RCC 7860 (cell line): ENCODE results near the gene CHAD.

Experiments
- DNase-seq: peaks from one replicate; pipeline ENCODE4 v3.0.0-alpha.2; 2015; ENCODE audit warnings: low spot score
- FAIRE-seq: peaks from 2 replicates; lab custom pipeline; 2012; peaks lifted over from hg19 to GRCh38; lab: Jason Lieb, UNC

The CHAD gene

DNA sequence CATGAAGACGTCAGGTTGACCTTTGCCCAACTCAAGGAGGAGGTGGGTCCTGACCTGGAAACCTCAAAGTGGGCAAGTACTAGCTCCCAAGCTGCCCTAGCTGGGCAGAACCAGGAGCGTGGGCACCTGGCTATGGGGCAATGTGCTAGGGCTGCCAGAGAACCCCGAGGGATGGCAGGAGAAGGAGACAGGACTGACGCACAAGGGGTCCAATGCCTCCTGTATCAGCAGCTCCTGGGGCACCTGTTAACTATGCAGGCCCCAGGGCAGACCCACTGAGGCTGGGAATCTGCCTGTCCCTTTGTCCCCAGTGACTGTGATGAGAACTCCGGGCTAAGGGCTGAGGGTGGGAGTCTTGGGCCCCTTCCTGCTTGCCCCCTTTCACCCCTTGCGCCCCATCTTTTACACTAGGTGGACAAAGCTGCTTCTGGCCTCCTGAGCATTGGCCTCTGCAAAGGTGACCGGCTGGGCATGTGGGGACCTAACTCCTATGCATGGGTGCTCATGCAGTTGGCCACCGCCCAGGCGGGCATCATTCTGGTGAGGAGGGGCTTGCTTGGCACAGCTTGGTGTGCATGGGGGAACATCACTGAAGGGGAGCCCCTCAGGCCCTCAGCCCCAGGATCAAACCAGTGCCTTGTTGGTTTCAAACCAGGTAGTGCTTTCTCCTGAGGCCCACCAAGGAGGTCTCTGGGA lies 7.7 kb downstream of the CHAD start:
- FAIRE-seq: no peak
- no peak for DNase-seq

DNA sequence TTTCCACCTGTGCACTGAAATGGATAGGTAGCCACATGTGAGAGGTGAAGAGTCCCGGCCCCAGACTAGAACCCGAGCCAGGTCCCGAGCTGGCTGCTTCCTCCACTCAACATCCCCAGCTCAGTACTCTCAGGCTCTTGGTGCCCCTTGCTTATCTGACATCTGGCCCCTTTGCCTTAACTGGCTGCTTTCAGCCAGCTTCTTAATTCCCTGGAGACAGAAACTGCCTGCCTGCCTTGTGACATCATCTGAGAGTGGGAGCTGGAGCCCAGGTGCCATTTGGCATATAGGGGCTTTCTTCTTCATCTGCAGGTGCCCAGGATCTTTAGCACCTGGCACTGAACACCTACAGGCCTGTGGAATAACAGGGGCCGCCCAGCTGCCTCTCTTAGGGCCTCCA lies 8.9 kb downstream of the CHAD start:
- DNase-seq (no peak), FAIRE-seq (no peak)

DNA sequence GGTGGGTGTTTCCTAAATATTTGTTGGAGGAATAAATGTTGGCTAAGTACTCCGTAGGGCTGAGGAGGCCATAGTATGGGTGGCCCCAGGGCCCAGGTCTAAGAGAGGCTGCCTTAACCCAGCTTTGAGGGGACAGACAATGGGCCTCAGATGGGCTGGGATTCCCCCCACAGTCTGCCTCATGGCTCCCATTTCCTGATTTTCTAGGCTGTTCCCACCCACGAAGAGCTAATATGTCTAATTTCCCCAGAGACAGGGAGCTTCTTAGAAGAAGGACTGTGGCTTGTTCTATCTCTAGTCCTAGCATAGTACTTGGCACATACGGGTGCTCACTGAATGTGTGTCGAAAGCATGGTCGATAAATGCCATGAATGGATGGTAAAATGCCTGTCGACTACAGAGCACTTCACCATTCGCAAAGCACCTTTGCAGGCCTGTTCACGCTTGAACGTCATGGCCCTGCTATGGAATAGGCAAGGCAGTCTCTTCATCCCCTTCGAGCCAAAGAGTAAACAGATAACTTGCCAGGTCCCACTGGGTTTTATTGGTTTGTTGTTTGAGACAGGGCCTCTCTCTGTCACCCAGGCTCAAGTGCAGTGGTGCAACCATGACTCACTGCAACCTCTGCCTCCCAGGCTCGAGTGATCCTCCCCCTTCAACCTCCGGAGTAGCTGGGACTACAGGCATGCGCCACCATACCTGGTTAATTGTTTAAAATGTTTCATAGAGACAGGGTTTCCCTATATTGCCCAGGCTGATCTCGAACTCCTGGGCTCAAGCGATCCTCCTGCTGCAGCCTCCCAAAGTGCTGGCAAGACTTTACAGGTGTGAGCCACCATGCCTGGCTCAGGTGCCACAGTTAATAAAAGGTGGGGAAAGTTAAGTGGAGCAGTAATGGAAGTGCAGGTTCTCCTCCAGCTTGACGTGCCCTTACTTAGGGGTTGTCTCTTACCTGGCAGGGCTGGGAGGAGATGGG lies 9.7 kb downstream of the CHAD start:
- DNase-seq (no peak), FAIRE-seq (no peak)

DNA sequence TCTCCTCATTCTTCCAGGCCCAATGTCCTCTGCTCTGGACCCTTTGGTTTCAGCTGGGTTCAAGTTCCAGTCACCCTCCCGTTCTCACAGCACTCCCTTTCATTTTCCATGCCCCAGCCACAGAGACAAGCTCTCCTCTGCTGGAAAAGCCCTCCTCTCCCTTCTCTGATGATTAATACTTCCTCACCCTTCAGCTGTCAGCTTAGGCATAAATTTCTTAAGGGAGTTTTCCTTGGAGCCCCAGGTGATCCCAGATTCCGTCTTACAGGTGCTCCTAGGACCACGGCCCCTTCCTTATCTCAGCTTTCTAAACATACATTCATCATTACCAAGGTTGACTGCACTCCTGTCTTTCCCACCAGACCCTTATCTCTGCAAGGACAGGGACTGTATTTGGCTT lies 10.4 kb downstream of the CHAD start:
- DNase-seq (no peak), FAIRE-seq (no peak)

DNA sequence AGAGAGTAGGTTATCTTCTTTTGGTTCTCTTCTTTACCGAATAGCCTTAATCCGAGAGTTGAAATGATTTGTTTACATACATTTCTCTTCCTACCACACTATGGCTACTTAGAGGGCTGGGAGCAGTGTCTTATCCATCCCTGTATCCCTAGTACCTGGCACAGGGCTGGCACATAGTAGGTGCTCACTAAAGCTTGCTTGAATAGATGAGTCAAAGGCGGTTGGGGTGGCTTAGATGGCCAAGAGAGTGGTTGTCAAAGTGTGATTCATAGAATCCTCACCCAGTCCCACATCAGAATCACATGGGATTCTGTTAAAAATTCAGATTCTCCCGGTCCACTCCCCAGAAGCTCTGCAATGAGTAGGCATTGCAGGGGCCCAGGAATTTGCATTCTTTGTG lies 11.1 kb downstream of the CHAD start:
- no peak for FAIRE-seq
- DNase-seq: no peak

DNA sequence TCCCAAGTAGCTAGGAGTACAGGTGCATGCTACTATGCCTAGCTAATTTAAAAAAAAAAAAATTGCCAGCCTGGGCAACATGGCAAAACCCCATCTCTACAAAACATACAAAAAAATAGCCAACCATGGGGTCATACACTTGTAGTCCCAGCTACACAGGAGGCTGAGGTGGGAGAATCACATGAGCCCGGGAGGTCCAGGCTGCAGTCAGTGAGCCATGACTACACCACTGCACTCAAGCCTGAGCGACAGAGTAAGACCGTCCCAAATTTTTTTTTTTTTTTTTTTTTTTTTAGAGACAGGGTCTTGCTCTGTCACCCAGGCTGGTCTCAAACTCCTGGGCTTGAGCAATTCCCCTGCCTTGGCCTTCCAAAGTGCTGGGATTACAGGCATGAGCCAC lies 14.8 kb downstream of the CHAD start:
- DNase-seq: no peak
- no peak for FAIRE-seq

DNA sequence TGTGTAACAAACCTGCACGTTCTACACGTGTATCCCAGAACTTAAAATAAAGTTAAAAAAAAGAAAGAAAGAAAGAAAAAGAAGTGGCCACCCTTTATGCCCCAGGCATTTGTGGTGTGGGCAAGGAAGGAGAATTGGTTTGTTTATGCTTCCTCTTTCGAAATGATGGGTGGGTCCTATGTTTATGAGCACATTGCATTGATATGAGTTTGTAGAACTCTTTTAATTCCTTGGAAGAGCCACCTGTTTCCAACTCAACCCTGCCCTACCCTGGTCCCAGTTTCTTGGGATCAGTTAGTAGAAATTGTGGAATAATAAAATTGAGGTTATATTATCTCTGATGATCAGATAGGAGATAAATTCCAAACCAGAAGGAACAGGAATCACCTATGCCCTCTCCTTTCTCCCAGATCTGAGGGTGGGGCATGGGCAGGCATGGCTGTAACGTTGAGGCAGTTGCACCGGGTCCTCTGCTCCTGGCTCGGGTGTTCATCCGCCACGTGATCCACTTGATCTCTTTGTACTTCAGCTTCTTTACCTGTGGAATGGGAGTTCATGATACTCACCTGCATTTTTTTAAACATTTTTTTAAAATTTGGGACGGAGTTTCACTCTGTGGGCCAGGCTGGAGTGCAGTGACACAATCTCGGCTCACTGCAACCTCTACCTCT lies 15.9 kb downstream of the CHAD start:
- no peak for FAIRE-seq
- no peak for DNase-seq

DNA sequence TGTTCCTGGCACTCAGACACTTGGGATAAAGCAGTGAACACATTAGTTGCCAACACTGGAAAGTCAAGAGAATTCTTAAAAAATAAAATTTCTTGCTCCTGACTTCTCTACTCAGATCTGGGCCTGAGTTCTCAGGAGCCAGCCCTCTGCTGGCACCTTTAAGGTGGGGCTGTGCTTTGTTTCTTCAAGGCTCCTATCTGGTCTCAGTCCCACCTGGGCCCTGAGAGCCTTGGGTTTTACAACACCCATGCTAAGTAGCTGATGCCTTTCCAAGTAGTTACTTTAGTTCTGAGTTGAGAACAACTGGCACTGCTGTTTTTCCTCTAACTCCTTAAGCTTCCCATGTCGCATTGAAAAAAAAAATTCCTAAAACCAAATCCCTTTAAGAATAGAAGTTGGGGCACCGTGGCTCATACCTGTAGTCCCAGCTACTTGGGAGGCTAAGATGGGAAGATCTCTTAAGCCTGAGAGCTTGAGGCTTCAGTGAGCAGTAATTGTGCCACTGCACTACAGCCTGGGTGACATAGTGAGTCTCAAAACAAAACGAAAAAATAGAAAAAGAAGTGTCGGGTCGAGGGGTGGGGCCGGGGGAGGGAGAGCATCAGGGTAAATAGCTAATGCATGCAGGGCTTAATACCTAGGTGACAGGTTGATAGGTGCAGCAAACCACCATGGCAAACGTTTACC lies 16.6 kb downstream of the CHAD start:
- no peak for DNase-seq
- FAIRE-seq: no peak

DNA sequence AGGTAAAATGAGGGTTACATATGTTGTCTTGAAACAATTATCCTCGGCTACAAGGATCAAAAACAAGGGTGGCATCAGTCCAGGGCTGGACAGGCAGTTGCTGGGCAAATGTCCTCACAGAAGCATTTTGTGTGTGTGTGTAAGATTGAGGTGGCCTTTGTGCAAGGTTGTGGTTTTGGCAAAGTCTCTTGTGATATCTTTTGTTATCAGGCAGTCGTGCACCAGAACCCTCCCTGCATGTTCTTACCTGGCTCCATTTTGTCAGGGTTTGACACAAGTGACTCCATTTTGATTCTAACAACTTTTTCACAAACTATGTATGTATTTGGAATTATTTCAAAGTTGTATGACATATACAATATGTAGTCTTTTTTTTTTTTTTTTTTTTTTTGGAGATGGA lies 20.0 kb downstream of the CHAD start:
- no peak for DNase-seq
- FAIRE-seq: no peak

DNA sequence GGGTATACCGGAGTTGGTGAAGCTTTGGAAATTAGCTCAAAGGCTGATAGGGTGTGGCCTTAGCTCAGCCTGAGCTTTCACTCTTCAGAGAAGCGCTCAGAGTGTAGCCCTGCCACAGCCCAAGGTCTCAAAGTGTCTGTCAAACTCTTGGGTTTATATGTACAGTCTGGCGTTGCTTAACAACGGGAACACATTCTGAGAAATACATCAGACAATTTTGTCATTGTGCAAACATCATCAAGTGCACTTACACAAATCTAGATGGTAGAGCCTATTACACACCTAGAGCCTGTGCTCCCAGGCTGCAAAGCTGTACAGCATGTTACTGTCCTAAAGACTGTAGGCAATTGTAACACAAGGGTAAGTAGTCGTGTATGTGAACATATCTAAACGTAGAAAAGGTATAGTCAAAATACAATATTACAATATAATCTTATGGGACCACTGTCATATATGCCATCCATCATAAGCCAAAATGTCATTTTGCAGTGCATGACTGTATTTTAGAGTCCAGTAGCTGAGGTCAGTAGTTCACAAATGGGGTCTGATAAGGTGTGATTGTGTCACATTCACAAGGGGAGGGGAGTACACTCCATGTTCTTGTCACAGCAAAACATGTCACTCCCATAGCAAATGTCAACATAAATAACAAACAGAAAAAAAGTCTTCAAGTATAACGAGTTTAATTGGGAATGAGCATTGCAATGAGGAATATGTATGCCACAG lies 20.6 kb downstream of the CHAD start:
- DNase-seq: no peak
- FAIRE-seq: no peak

DNA sequence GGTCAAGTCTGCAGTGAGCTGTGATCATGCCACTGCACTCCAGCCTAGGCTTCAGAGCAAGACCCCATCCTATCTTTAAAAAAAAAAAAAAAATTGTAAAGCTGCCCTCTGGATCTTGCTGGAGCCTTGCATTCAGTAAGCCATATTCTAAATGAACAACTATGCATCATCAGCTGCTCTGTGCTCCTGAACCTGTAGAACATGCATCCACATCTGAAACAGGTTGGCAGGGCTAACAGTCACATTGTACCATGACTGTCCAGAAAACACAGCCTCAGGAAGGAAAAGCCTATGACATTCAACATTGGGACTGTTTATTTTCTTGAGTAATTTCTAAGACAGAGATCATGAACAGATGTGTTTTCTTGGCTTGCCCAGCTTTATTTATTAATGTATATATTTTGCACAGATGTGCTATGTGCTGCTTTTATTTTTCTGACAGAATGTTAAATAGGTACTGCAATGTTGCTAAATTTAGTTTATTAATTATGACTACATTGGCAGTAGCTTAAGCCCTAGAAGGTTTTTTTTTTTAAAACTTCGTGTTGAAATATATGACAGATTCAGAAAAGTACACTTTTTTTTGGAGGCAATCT lies 22.9 kb downstream of the CHAD start:
- DNase-seq (no peak), FAIRE-seq (no peak)

DNA sequence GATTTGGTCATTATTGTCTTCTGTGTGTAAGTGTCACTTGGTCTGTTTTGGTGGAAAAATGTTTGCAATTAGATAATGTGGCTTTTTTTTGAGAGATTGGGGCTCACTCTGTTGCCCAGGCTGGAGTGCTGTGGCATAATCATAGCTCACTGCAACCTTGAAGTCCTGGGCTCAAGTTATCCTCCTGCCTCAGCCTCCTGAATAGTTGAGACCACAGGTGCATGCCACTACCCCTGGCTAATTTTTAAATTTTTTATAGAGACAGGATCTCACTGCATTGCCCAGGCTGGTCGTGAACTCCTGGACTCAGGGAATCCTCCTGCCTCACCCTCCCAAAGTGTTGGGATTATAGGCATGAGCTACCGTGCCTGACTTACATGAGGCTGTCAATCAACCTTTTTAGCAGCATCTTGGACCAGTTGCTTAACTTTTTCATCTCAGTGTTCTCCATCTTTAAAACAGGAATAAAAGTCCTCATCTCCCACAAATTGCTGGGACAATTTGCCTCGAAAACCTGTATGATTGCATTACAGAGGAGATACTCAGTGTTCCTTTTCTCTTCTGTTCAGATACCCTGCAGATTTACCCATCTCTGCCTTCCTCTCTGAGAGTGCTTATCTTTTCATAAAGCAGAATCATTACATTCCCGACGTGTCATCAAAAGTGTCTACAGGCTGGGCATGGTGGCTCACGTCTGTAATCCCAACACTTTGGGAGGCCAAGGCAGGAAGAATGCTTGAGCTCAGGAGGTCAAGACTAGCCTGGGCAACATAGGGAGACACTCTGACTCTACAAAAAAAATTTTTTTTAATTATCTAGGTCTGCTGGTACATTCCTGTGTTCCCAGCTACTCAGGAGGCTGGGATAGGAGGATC lies 23.6 kb downstream of the CHAD start:
- FAIRE-seq (no peak), DNase-seq (no peak)

DNA sequence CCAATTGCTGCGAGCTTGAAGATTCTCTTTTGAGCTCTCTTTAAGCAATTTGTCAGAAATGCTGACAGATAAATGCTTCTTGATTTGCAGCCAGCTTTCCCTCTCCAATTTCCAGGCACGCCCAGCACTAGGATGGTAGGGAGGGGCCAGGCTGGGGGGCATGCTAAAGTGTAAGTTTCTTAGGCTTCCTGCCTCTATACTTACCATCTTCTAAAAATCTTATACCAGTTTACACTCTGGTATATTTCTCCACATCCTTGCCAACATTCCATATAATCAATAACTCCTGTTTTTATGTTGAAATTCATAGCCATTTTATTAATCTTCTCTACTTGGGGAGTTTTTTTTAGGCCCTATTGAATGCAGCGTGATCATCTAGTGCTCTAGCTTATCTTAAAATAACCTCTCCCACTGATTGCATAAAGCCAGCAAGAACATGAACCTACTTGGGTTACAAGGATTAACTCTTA lies 25.1 kb downstream of the CHAD start:
- DNase-seq (no peak), FAIRE-seq (no peak)

DNA sequence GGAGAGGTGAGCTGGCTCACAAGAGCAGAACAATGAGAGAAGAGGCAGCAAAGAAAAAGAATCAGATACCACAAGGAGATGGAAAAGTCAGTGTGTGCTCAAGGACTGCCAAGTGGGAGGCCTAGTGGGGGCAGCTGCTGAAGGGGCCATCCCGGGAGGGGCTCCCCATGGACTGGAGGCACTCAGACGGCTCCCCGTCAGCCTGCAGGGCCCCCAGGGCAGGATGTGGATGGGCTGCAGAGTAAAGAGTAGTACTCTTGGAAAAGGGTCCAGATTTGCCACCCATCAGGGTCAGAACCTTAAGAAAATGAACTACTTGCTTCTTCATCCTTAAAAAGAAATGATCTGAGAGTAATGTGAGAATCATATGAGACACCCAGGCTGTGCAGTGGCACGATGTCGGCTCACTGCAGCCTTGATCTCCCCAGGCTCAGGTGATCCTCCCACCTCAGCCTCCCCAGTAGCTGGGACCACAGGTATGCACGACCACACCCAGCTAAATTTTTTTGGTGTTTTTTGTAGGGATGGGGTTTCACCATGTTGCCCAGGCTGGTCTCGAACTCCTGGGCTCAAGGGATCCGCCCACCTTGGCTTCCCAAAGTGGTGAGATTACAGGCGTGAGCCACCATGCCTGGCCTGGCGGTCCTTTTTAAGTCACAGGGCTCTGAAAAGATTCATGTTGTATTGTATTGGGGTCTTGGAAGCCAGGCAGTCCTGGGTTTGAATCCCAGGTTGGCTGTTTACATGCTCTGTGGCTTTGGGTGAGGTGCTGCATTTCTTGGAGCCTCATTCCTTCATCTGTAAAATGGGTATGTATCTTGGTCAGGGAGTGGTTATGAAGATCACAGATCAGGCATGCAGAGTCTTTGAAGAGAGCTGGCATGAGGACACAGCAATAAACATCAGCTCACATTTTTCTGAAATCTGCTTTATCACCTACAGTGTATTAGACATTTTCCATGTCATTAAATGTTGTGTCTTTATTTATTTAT lies 27.5 kb downstream of the CHAD start:
- FAIRE-seq: no peak
- no peak for DNase-seq

DNA sequence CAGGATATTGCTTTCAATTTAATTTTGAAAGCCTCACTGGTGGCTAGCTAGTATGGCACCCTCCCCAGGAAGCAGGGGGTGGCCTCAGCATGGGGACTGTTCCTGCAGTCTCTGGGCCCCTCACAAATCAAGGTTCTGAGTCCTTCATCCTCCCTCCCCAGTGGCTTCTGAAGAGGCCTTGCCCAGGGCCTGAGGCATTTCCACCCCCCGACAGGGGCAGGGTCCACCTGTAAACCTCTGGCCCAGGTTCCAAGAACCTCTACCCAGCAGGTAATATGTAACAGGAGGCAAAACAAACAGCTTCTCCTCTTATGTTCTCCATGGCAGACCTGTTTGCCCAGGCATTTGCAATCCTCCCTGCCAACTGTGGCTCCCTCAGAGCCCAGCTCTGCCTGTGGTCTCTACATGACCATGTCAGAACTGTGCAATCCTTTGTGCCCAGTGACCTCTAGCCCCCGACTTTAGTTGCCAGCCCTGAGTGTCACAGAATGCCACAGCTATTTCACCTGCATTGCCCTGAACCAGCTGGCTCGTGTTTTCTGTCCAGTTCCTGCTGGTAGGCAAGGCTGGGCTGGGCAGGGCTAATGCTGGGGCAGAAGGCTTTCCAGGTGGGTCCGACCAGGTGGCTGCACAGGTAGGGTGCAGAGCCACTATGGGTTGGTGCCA lies 28.4 kb downstream of the CHAD start:
- DNase-seq (no peak), FAIRE-seq (no peak)

DNA sequence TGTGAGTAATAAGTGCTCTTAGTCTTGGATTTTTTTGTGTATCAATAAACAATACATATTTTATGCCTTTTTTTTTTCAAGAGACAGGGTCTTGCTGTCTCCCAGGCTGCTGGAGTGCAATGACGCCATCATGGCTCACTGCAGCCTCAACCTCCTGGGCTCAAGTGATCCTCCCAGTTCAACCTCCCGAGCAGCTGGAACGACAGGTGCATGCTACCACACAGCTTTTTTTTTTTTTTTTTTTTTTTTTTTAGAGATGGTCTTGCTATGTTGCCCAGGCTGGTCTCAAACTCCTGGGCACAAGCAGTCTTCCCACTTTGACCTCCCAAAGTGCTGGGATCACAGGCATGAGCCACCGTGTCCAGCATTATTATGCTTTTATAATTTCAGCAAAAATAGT lies 29.7 kb downstream of the CHAD start:
- DNase-seq (no peak), FAIRE-seq (no peak)

DNA sequence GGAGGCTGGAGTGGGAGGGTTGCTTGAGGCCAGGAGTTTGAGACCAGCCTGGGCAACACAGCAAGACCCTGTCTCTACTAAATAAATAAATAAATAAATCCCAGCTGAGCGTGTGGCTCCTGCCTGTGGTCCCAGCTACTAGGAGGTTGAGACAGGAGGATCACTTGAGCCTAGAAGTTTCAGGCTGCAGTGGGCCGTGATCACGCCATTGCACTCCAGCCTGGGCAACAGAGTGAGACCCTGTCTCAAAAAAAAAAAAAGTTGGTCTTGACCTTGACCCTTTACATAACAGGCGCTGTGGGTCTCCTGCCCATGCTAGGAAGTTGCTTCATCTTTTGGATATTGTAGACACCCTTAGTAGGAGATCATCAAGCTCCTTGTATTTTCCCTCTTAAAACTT lies 31.3 kb downstream of the CHAD start:
- no peak for DNase-seq
- no peak for FAIRE-seq
